Measurements from ENCODE around the gene P2RX5. TPM values are rescaled to one million over a fixed set of nuclear protein-coding genes. Genes with fewer than 3 reads are reported as not detected.
A peak's percentile ranks its signal among the peaks of the same experiment; 100 is the strongest.

P2RX5 gene
- total RNA-seq, 6 experiments from 2014 or later: 5.2 to 16.1 (median 7.0) TPM

DNA sequence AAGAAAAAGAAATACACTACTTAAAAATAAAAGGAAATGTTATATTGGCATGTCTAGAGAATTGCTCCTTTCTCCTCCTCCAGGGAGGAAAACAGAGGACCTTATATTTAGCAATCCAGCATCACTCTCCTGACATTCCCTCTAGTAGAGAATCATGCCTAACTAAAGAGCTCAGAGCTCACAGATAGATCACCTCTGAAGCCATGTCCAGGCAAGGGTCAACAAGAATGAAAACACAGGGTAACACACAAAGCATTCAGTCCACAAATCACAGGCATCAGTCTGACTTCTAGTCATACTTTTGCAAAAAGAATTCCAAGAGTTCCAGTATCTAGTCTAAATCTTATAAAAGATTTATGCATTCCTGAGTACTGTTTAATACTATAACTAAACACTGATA lies 23.3 kb upstream of the P2RX5 start:
- H3K4me1 Mint-ChIP-seq (ENCODE audit: low read depth): peaks cover 43% of the 10 kb centered on the region
- H3K36me3 Mint-ChIP-seq (ENCODE audit: low read depth): peaks cover 12% of the 10 kb centered on the region
- no peaks in the 10 kb centered on the region; the same call in 1 of the 2 replicates for H3K27me3 Mint-ChIP-seq (ENCODE audit: insufficient read depth)
- peak overlapping the region; percentile 80 for H3K27ac Mint-ChIP-seq
- TF ChIP-seq, protein P1, sequence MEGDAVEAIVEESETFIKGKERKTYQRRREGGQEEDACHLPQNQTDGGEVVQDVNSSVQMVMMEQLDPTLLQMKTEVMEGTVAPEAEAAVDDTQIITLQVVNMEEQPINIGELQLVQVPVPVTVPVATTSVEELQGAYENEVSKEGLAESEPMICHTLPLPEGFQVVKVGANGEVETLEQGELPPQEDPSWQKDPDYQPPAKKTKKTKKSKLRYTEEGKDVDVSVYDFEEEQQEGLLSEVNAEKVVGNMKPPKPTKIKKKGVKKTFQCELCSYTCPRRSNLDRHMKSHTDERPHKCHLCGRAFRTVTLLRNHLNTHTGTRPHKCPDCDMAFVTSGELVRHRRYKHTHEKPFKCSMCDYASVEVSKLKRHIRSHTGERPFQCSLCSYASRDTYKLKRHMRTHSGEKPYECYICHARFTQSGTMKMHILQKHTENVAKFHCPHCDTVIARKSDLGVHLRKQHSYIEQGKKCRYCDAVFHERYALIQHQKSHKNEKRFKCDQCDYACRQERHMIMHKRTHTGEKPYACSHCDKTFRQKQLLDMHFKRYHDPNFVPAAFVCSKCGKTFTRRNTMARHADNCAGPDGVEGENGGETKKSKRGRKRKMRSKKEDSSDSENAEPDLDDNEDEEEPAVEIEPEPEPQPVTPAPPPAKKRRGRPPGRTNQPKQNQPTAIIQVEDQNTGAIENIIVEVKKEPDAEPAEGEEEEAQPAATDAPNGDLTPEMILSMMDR (IDR thresholded peaks at IDR 0.05): no peak
- peak overlapping the region; percentile 37; the same call in 1 of the 2 replicates for H3K4me3 Mint-ChIP-seq
- H3K9me3 Mint-ChIP-seq: no peaks in the 10 kb centered on the region
- DNase-seq: peak; percentile 36

DNA sequence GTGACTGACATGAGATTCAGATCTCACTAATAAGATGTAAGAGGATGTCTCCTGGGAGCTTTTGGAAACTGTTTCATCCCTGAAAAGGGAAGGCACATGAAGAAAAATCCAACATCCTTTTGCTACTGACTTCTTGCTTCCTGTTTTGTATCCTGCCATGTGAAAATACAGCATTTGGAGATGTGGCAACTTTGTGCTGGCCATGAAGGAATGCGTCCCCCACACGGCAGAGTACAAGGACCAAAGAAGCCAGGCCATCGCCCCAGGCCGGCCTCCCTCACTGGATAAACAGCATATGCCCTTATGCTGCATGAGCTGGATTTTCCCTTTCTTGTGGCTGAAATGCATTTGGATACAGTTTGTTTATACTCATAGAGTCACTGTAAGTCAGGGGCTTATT lies 22.2 kb upstream of the P2RX5 start:
- TF ChIP-seq, protein P1 (IDR thresholded peaks at IDR 0.05): no peak
- no peaks in the 10 kb centered on the region for H3K9me3 Mint-ChIP-seq
- no peaks in the 10 kb centered on the region; the same call in 1 of the 2 replicates for H3K27me3 Mint-ChIP-seq (ENCODE audit: insufficient read depth)
- DNase-seq: no peak
- H3K36me3 Mint-ChIP-seq (ENCODE audit: low read depth): peaks cover 12% of the 10 kb centered on the region
- no peak overlapping the region; the same call in 1 of the 2 replicates for H3K27ac Mint-ChIP-seq
- H3K4me3 Mint-ChIP-seq: no peak overlapping the region
- peaks cover 42% of the 10 kb centered on the region for H3K4me1 Mint-ChIP-seq (ENCODE audit: low read depth)

GRCh38 chr17:3715296-3715695 lies 19.3 kb upstream of the P2RX5 start:
- DNase-seq: no peak
- Mint-ChIP-seq H3K4me1 (ENCODE audit: low read depth) (peaks cover 31% of the 10 kb centered on the region), H3K27me3 (ENCODE audit: insufficient read depth) (no peaks in the 10 kb centered on the region; the same call in 1 of the 2 replicates), H3K4me3 (no peak overlapping the region), H3K27ac (no peak overlapping the region), H3K36me3 (ENCODE audit: low read depth) (peaks cover 20% of the 10 kb centered on the region), H3K9me3 (no peaks in the 10 kb centered on the region)
- TF ChIP-seq, protein P1 (IDR thresholded peaks at IDR 0.05): no peak

- TF ChIP-seq, protein P1 (IDR thresholded peaks at IDR 0.05): no peak
- H3K4me1 Mint-ChIP-seq (ENCODE audit: low read depth): peaks cover 12% of the 10 kb centered on the region
- H3K27me3 Mint-ChIP-seq (ENCODE audit: insufficient read depth): no peaks in the 10 kb centered on the region
- DNase-seq: no peak
- no peak overlapping the region for H3K27ac Mint-ChIP-seq
- peaks cover 14% of the 10 kb centered on the region for H3K36me3 Mint-ChIP-seq (ENCODE audit: low read depth)
- H3K4me3 Mint-ChIP-seq: no peak overlapping the region
- H3K9me3 Mint-ChIP-seq: no peaks in the 10 kb centered on the region
Measured at GRCh38 chr17:3712811-3713463, 17.0 kb upstream of the P2RX5 start.

GRCh38 chr17:3710951-3711383 lies 15.0 kb upstream of the P2RX5 start:
- H3K27ac Mint-ChIP-seq: no peak overlapping the region
- H3K36me3 Mint-ChIP-seq (ENCODE audit: low read depth): peaks cover 14% of the 10 kb centered on the region
- TF ChIP-seq, protein P1 (IDR thresholded peaks at IDR 0.05): no peak
- peak; percentile 10 for DNase-seq
- H3K27me3 Mint-ChIP-seq (ENCODE audit: insufficient read depth): no peaks in the 10 kb centered on the region
- H3K4me1 Mint-ChIP-seq (ENCODE audit: low read depth): peaks cover 12% of the 10 kb centered on the region
- no peak overlapping the region for H3K4me3 Mint-ChIP-seq
- H3K9me3 Mint-ChIP-seq: no peaks in the 10 kb centered on the region
